ENCODE results near the gene UGT2A1.

DNA sequence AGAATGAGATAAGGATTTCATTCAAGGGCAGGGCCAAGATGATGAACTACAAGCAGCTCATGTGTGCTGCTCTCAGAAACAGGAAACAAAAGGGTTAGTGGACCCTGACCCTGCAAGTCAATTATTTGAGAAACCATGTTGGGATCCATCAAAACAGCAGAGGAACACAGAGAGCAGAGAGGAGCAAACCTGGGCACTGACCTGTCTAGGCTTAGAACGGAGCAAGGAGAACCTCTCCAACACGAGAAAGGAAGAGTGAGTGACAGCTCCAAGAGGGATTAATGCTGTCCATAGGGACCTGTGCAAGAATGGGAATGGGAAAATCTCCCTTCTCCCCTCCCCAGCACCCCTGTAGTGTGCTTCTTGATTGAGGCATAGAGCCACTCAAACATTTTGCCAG is 103.4 kb downstream of the UGT2A1 start:
- TF ChIP-seq, protein P1, sequence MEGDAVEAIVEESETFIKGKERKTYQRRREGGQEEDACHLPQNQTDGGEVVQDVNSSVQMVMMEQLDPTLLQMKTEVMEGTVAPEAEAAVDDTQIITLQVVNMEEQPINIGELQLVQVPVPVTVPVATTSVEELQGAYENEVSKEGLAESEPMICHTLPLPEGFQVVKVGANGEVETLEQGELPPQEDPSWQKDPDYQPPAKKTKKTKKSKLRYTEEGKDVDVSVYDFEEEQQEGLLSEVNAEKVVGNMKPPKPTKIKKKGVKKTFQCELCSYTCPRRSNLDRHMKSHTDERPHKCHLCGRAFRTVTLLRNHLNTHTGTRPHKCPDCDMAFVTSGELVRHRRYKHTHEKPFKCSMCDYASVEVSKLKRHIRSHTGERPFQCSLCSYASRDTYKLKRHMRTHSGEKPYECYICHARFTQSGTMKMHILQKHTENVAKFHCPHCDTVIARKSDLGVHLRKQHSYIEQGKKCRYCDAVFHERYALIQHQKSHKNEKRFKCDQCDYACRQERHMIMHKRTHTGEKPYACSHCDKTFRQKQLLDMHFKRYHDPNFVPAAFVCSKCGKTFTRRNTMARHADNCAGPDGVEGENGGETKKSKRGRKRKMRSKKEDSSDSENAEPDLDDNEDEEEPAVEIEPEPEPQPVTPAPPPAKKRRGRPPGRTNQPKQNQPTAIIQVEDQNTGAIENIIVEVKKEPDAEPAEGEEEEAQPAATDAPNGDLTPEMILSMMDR (IDR thresholded peaks at IDR 0.05; ENCODE audit: low read depth, low read length): no peak
- no peak for TF ChIP-seq POLR2A (IDR thresholded peaks at IDR 0.05; ENCODE audit: extremely low read depth, insufficient read length)

All from NB4 (cell line).